Thymus (tissue), 14 donors: ENCODE data around the gene DEFB128. TPM values are rescaled to one million over a fixed set of nuclear protein-coding genes. Genes with fewer than 3 reads are reported as not detected.
A peak's percentile ranks its signal among the peaks of the same experiment; 100 is the strongest.
"Not testable (repeated sequence)": the region's sequence is repeated elsewhere in the genome, so short reads cannot be mapped to it uniquely, and the experiment has no call there.

Experiments used
- DNase-seq, 9 donors: peaks; one replicate each; pipeline ENCODE4 v3.0.0-alpha.2; 2013; ENCODE audit warnings: low spot score in 9 of 9, low read depth in 6 of 9, missing footprints in 1 of 9
- H3K27ac ChIP-seq, 2 donors: one replicate each; pipeline ENCODE4 v1.5.1; 2013; ENCODE audit warnings: control low read depth in 1 of 2, low read depth in 1 of 2, low read length in 1 of 2, mild to moderate bottlenecking in 1 of 2, moderate library complexity in 1 of 2
- H3K27me3 ChIP-seq, 2 donors: one replicate each; pipeline ENCODE4 v1.5.1; 2013; ENCODE audit warnings: low read length in 1 of 2; ENCODE audit not compliant: control insufficient read depth in 2 of 2, insufficient read depth in 1 of 2
- H3K36me3 ChIP-seq, 2 donors: one replicate each; pipeline ENCODE4 v1.5.1; 2013; ENCODE audit warnings: low read length in 1 of 2, mild to moderate bottlenecking in 1 of 2, moderate library complexity in 1 of 2; ENCODE audit not compliant: control insufficient read depth in 2 of 2, insufficient read depth in 2 of 2
- H3K4me1 ChIP-seq, 2 donors: one replicate each; pipeline ENCODE4 v1.5.1; 2013; ENCODE audit warnings: low read length in 2 of 2; ENCODE audit not compliant: control insufficient read depth in 2 of 2, insufficient read depth in 2 of 2
- H3K4me3 ChIP-seq, 2 donors: one replicate each; pipeline ENCODE4 v1.5.1; 2013; ENCODE audit warnings: low read length in 2 of 2, control low read depth in 1 of 2, mild to moderate bottlenecking in 1 of 2
- H3K9me3 ChIP-seq, 2 donors: one replicate each; pipeline ENCODE4 v1.5.1; 2013; ENCODE audit warnings: low read length in 1 of 2, mild to moderate bottlenecking in 1 of 2; ENCODE audit not compliant: control insufficient read depth in 2 of 2, insufficient read depth in 1 of 2
- WGBS: extraction: QIAGEN DNeasy Blood & Tissue Kit; methylation state at CpG from one replicate; pipeline ENCODE4 v1.1.7; 2013; 5-methylcytosine and 5-hydroxymethylcytosine counted together
- long read RNA-seq, 10 donors: transcript quantifications; one replicate each; lab custom pipeline, GENCODE V29; 2026
- polyA plus RNA-seq: library from polyadenylated mRNA; stranded (reverse); fragments of 200-250 nt; gene quantifications from one replicate; pipeline ENCODE4 v1.2.3, GENCODE V29; 2013
- total RNA-seq: library from RNA; stranded (reverse); fragments of 120-200 nt; gene quantifications from one replicate; pipeline ENCODE4 v1.2.4, GENCODE V29; 2013
- donor health status: healthy.

DEFB128 gene
- total RNA-seq (not detected), polyA plus RNA-seq (not detected)
- long read RNA-seq, donor 1: 0 reads
- long read RNA-seq, donor 2: 0 reads
- long read RNA-seq, donor 3: 0 reads
- long read RNA-seq, donor 4: 0 reads
- long read RNA-seq, donor 5: 0 reads
- long read RNA-seq, donor 6: 0 reads
- long read RNA-seq, donor 7: 0 reads
- long read RNA-seq, donor 8: 0 reads
- long read RNA-seq, donor 9: 0 reads
- long read RNA-seq, donor 10: 0 reads

DNA sequence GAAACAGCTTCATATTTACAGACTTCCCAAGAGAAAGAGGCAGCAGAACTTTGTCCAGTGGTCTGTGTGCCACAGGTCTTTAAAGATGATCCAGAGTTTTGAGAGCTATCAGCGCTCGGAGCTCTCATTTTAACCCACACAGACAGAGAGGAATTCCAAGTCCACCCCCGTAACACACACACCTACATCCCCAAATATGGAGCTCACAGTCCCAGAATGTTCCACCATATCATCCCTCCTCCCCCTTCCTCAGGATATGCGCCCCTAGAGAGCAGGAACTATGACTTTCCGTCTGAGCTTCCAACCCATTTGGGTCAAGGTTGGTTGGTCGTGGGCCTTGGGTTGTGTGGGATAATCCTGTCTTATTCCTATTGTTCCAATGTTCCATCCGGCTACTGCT lies at the start of gene DEFB128:
Gene DEFB128 (minus strand): TSS at position 101 of the 400 bp plus-strand sequence. CDS start 88 bp downstream, at position 13.
- no peaks in the 10 kb centered on the region for H3K27me3 ChIP-seq
- no peak within 1 kb of the TSS for H3K27ac ChIP-seq
- no peaks in the 10 kb centered on the region for H3K4me1 ChIP-seq
- WGBS: 73% methylated on average over 7 of the region's 7 CpGs
- no peaks in the 10 kb centered on the region for H3K9me3 ChIP-seq
- no peak for DNase-seq
- H3K4me3 ChIP-seq: no peak within 1 kb of the TSS
- H3K36me3 ChIP-seq: no peaks in the 10 kb centered on the region

DNA sequence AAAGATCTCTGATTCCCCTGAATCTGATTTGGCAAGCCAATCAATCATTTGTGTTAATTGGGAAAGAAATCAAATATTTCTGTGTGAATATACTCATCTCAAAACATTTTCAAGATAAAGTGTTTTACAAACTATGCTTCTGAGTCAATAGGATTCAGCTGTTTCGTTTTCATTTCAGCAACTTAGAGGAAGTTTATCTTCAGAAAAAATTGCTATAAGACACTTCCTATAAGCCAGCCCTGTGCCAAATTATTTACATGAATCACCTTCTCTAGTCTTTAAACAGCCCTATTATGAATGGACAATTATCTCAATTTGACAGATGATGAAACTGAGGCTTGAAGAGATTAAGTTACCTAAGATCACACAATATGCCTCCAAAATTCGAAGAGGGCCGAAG lies 48.4 kb upstream of the DEFB128 start:
- H3K36me3 ChIP-seq: no peaks in the 10 kb centered on the region
- H3K27ac ChIP-seq: peak overlapping the region; percentile 25 to 49
- peaks cover 2 to 6% of the 10 kb centered on the region in 2 donors for H3K4me1 ChIP-seq
- H3K4me3 ChIP-seq: no peak overlapping the region
- peak in 1 of 9 donors; percentile 37 for DNase-seq
- 63% methylated on average over 3 of the region's 3 CpGs for WGBS
- no peaks in the 10 kb centered on the region for H3K27me3 ChIP-seq
- H3K9me3 ChIP-seq: no peaks in the 10 kb centered on the region

GRCh38 chr20:237489-237888 lies 48.0 kb upstream of the DEFB128 start:
- DNase-seq: peak in 6 of 9 donors; percentile 17 to 61 (median 31)

DNA sequence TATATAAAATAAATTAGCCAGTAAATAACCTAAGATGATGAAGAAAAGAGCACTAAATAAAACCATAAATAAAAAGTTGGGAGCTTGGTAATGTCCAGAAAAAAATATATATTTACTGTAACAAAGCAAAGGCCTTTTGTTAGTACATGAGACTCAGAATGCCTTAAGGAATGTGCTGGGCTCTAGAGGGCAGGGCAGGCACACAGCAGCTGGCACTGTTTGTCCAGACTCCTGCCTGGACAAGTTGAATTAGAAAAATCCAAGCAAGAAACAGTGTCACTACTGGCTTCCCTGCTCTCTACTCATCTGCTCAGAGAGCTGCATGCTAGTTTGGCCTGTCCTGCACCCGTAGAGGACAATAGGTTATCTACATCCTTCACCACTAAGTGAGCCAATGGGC lies 46.4 kb upstream of the DEFB128 start:
- no peaks in the 10 kb centered on the region for H3K9me3 ChIP-seq
- no peak for DNase-seq
- H3K27me3 ChIP-seq: no peaks in the 10 kb centered on the region
- 97% methylated on average over 1 of the region's 1 CpG for WGBS
- peaks cover 2 to 6% of the 10 kb centered on the region in 2 donors for H3K4me1 ChIP-seq
- H3K4me3 ChIP-seq: no peak overlapping the region
- no peaks in the 10 kb centered on the region for H3K36me3 ChIP-seq
- H3K27ac ChIP-seq: no peak overlapping the region

More at GRCh38 chr20:237489-237888, 48.0 kb upstream of the DEFB128 start:
- H3K27ac ChIP-seq: peak overlapping the region; percentile 49 to 65
- H3K4me3 ChIP-seq: no peak overlapping the region
- H3K27me3 ChIP-seq: no peaks in the 10 kb centered on the region
- H3K4me1 ChIP-seq: peaks cover 2 to 6% of the 10 kb centered on the region in 2 donors
- WGBS: 12% methylated on average over 4 of the region's 4 CpGs
- no peaks in the 10 kb centered on the region for H3K9me3 ChIP-seq
- H3K36me3 ChIP-seq: no peaks in the 10 kb centered on the region

GRCh38 chr20:227439-228105 lies 38.1 kb upstream of the DEFB128 start:
- Histone ChIP-seq H3K4me3 (no peak overlapping the region), H3K36me3 (no peaks in the 10 kb centered on the region), H3K4me1 (peaks cover 0 to 2% of the 10 kb centered on the region in 2 donors), H3K27ac (peak overlapping the region in 1 of 2 donors; percentile 68), H3K9me3 (no peaks in the 10 kb centered on the region), H3K27me3 (no peaks in the 10 kb centered on the region)
- DNase-seq: peak in 2 of 9 donors; percentile 27 to 39
- 37% methylated on average over 3 of the region's 3 CpGs for WGBS

GRCh38 chr20:226958-227357 lies 37.4 kb upstream of the DEFB128 start, which contains the start of gene DEFB129:
Gene DEFB129 (plus strand): TSS chr20:227258. CDS start chr20:227289, 31 bp downstream.
- Histone ChIP-seq H3K4me3 (no peak within 1 kb of the TSS), H3K9me3 (no peaks in the 10 kb centered on the region), H3K27ac (peak within 1 kb of the TSS in 1 of 2 donors; percentile 68), H3K36me3 (no peaks in the 10 kb centered on the region), H3K27me3 (no peaks in the 10 kb centered on the region), H3K4me1 (peaks cover 0 to 2% of the 10 kb centered on the region in 2 donors)
- WGBS: 93% methylated on average over 3 of the region's 3 CpGs
- DNase-seq: no peak

DNA sequence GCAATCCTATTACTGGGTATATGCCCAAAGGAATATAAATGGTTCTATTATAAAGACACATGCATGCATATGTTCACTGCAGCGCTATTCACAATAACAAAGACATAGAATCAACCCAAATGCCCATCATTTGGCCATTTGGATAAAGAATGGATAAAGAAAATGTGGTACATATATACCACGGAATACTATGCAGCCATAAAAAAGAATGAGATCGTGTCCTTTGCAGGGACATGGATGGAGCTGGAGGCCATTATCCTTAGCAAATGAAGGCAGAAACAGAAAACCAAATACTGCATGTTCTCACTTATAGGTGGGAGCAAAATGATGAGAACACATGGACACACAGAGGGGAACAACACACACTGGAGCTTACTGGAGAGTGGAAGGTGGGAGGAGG lies 36.4 kb upstream of the DEFB128 start:
- H3K27ac ChIP-seq, H3K4me3 ChIP-seq, H3K9me3 ChIP-seq, H3K4me1 ChIP-seq, H3K36me3 ChIP-seq, H3K27me3 ChIP-seq, DNase-seq: not testable (repeated sequence)
- 95% methylated on average over 3 of the region's 3 CpGs for WGBS

DNA sequence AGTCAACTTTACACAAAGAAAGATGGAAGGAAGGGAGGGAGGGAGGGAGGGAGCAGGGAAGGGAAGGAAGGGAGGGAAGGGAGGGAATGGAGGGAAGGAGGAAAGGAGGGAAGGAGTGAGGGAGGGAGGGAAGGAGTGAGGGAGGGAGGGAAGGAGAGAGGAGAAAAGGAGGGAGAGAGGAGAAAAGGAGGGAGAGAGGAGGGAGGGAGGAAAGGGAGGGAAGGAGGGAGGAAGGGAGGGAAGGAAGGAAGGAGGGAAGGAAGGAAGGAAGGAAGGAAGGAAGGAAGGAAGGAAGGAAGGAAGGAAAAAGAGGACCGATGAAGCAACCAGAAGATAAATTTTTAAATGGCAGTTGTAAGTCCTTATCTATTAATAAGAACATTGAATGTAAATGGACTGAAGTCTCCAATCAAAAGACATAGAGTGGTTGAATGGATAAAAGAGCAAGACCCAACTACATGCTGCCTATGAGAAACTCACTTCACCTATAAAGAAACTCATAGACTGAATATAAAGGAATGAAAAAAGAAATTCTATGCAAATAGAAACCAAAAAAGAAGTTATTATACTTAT lies 31.8 kb upstream of the DEFB128 start:
- WGBS: 70% methylated on average over 1 of the region's 1 CpG
- DNase-seq: no peak
- H3K9me3 ChIP-seq: no peaks in the 10 kb centered on the region
- H3K27ac ChIP-seq: no peak overlapping the region
- H3K4me1 ChIP-seq: no peaks in the 10 kb centered on the region
- no peaks in the 10 kb centered on the region for H3K36me3 ChIP-seq
- no peaks in the 10 kb centered on the region for H3K27me3 ChIP-seq
- no peak overlapping the region for H3K4me3 ChIP-seq
